ENCODE measurements around the gene PEAK1.

Gene PEAK1

DNA sequence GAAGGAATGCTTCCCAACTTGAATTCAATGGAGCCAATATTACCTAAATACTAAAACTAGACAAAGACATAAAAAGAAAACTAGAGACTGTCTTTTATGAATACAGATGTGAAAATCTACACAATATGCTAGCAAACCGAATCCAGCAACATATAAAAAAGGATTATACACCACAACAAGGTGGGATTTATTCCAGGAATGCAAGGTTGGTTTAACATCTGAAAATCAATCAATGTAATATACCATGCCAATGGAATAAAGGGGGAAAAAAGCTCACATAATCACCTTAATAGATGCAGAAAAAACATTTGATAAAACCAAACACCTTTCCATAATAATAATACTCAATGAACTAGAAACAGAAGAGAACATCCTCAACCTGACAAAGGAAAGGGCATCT, 279.7 kb downstream of the PEAK1 start:
- DNase-seq (ENCODE audit: low read depth in 2 of 2) = no peak

DNA sequence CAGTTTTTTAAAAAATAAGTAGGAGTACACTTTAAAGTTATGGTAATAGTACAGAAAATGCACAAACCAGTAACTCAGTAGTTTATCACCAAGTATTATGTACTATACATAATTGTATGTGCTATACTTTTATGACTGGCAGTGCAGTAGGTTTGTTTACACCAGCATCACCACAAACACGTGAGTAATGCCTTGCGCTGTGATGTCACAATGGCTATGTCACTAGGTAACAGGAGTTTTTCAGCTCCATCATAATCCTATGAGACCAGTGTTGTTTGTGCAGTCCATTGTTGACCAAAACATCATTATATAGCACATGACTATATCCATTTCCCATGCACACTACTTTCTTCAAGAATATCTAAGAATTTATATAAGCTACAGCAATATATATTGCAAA, 280.6 kb downstream of the PEAK1 start:
- DNase-seq (ENCODE audit: low read depth in 2 of 2) = no peak

DNA sequence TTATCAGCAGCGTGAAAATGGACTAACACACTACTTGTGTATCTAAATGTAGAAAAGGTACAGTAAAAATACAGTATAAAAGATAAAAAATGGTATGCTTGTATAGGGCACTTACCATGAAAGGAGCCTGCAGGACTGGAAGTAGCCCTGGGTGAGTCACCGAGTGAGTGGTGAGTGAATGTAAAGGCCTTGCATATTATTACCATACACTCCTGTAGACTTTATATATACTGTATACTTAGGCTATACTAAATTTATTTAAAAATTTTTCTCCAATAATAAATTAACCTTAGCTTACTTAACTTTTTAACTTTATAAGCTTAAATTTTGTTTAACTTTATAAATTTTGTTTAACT, 281.8 kb downstream of the PEAK1 start:
- DNase-seq (ENCODE audit: low read depth in 2 of 2) = no peak

DNA sequence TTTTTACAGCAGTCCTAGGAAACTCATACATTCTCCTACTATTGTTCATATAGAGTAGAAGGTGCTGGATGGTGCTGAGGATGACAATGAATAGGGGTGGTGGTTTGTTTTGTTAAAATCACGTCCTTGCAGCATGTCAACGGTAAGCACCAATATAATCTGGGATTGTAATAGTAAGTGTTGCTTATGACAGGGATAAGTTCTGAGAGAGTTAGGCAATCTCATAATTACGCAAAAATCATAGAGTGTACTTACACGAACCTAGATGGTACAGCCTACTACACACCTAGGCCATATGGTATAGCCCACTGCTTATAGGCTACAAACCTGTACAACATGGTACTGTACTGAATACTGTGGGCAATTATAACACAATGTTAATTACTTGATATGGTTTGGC, 284.7 kb downstream of the PEAK1 start:
- DNase-seq (ENCODE audit: low read depth in 2 of 2) = no peak

DNA sequence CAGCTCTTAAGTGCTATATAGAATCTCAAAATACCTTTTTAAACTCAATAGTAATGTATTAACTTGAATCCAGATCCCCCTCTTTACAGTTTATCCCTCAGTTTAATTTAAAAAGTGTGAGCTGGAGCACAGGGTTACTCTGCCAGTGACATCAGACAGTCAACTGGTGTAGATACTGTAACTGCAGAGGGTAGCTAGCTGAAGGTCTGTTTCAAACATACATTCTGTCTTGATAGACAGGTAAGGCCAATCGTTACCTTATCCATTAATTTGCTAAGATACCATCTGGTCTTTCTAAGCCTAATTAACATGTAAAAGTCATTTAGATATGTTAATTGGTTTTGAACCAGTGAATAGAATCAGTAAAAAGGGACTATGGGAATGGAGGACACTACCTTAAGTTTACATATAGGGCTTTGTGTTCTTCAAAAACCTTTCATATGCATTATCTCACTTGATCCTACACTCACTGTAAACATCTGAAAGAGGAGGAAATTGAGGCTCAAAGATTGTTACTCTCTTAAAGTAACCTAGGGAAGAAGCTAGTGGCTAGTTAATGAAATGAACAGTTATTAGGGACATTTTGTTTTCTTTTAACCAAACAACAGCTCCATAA, 289.5 kb downstream of the PEAK1 start:
- no peak for DNase-seq (ENCODE audit: low read depth in 2 of 2)

DNA sequence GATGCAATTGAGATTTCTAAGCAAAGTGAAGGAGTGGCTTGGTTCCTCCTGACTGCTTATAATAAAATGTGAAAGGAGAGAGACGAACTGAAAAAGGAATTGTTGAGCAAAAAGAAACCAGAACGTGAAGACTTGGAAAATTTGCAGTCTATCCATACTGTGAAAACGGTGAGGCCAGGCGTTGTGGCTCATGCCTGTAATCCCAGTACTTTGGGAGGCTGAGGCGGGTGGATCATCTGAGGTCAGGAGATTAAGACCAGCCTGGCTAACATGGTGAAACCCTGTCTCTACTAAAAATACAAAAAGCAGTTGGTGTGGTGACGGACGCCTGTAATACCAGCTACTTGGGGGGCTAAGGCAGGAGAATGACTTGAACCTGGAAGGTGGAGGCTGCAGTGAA, 292.3 kb downstream of the PEAK1 start:
- DNase-seq (ENCODE audit: low read depth in 2 of 2) = no peak

DNA sequence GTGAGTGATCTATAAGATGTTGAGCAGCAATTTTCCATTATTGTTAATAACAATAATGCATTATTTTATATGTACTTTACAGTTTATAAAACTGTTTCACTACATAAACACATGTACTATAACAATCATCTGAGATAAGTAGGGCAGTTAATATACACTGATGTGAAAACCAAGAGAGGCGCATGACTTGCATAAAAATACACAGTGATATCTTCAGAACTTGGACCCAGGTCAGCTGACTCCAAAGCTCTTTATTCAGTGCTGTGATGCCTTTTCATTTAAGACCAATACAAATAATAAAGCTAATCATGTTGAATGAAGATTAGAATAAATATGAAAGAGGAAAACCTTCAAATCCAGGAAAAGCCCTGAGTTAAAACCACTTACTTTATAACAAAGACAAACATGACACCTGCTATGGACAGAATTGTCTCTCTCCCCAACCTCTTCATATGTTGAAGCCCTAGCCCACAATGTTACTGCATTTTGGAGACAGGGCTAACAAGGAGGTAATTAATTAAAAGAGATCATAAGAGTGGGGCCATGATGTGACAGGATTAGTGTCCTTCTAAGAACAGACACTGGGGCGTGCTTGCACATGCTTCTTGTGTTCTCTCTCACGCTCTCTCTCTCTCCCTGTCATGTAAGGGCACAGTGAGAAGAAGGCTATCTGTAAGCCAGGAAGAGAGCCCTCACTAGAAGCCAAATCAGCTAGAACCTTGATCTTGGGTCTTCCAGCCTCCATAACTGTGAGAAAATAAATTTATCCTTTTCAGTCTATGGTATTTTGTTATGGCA, 293.2 kb downstream of the PEAK1 start:
- no peak for DNase-seq (ENCODE audit: low read depth in 2 of 2)

DNA sequence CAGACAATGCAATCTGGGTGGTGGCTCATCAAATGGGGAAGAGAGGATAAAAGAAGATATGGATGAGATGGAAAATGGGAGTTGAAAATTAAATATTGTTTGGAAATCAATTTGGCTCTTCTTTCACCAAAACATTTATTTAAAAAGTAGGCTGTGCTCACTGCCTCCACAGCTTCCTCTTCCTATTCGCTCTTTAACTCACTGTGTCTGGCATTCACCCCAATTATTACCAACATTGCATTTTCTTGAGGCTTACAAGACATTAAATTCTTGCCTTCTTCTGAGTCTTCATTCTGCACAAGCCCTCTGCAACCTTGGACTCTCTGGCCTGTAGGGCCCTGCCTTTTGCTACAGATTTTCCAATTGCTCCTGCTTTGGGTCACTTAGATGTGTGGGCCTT, 296.1 kb downstream of the PEAK1 start:
- DNase-seq (ENCODE audit: low read depth in 2 of 2) = no peak

DNA sequence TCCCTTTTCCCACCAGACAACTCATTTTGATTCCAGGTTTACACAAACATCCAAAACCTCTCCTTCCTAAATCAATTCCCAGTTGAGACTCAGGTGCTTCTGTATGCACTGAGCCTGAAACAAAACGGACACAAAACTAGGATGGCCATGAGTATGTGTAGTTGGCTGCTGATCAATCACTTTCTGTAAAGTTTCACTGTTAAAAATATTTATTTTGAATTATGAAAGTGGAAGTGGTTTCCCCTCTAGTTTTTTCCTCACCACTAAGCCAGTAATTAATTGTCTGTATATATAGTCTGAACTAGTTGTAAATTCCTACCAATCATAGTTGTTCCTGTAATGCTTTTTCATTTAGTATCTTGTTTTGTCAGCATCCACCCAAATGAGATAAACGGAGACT, 297.3 kb downstream of the PEAK1 start:
- DNase-seq (ENCODE audit: low read depth in 2 of 2) = no peak

DNA sequence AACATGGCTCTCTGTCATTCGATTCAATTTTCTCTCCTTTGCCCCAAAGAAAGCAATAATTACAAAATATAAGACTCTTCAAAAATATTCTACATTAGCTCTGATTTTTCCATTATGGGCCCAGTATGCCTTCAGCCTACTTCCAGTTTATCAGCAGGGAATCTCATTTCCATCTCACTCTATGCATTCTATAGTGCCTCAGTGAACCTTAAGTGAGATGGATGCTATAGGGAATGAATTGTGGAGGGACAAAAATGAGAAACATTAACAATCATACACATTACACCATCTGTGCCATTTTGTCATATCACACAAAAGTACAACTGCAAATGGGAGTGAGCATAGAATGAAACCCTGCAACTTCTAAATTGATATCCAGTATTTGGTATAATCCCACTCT, 298.3 kb downstream of the PEAK1 start:
- DNase-seq (ENCODE audit: low read depth in 2 of 2) = no peak

DNA sequence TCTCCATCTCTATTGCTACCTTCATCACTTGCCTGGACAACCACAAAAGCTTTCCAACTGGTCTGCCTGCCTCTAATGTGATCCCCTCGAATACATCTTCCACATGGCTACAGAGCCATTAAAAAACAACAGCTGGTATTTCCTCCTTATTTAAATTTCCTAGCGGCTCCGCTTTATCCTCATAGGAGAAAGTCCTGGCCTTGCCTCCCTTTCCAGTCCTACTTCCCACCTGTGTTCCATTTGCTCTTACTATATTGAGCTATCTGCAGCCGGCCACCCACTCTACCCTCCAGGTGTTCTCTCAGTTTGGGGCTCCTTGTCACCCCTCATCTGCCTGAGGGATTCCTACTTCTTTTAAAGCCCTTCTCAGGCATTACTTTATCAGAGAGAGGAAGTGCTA, 299.3 kb downstream of the PEAK1 start:
- DNase-seq (ENCODE audit: low read depth in 2 of 2) = no peak

DNA sequence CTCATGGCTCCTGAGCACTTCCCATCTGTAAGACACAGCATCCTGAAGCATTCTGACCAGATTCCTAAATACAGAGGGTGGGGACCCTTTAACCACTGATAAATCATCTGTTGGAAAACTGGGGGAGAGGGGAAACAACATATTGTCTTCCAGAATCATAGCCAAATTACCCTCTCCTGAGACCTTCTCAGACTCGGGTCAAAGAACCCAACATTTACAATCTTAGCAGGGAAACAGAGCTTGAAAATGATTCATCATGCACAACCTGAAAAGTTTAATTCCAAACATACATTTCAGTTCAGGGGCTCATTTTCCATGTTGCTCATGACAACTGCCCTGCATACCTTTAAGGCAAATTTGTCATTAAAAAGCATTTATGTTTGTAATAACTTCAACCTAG, 300.5 kb downstream of the PEAK1 start:
- no peak for DNase-seq (ENCODE audit: low read depth in 2 of 2)

DNA sequence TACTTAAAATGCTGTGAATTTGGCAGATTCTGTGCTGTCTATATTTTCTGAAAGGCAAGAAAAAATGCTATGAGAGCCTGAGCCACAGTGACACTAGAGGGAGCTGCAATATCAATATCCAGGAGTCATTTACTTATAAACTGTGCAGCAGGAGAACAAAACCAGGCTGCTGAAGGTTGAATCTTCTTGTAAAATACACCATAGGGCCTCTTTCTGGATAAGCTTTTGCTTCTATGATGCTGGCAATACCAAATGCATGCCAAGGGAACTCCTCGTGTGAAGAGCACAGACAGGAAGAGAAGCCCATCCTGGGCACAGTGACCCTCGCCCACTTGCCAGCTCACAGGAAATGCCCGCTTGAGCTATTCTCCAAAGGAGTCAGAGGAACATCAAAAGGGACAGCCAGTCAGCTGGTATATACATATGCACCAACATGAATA, 301.0 kb downstream of the PEAK1 start:
- peak in 1 of 2 experiments; percentile 6 for DNase-seq (ENCODE audit: low read depth in 2 of 2)

DNA sequence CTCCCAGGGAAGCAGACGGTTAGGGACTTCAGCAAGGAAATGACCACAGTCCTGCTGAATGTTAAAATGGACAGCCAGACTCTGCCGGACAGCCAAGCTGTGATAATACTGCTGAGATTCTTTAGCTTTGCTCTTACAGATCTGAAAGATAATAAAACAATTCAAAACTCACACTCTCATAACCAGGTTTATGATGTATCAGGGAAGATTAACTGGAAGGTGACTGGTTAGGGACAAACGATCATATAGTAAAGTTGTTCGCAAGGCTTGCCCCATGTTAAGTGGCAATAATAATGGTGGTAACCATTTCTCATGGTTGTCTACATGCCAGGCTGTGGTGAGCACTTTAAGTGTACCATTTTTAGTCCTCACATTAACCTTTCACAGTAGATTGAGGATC, 304.7 kb downstream of the PEAK1 start:
- no peak for DNase-seq (ENCODE audit: low read depth in 2 of 2)

DNA sequence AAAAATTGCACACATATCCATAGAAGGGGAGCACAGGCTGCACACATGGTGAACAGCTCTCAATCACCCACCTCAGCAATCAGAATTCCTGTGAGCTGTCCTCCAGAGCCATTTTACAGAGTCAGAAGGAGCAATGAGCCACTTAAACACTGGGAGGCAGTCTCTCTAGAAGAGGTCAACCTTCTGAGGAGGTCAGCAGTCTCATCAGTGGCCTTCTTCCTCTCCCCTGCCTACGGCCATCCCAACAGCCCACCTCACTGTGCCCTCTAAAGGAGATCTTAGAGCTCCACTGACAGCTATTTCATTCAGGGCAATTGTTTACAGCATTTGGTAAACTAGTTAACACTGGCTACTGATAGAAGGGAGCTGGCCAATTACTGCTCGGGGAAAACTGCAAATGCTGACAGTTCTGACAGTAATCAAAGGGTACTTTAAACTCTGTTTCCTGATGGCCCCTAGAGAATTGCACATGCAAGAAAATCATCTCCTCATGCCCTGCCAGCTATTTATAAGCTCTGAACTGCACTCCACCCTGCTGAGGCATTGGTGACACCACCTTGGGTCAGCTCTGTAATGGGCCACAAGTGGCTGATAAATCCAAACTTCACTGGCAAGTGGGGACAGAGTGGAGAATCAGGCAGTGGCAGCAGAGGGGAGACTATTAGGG, 306.9 kb downstream of the PEAK1 start:
- no peak for DNase-seq (ENCODE audit: low read depth in 2 of 2)

DNA sequence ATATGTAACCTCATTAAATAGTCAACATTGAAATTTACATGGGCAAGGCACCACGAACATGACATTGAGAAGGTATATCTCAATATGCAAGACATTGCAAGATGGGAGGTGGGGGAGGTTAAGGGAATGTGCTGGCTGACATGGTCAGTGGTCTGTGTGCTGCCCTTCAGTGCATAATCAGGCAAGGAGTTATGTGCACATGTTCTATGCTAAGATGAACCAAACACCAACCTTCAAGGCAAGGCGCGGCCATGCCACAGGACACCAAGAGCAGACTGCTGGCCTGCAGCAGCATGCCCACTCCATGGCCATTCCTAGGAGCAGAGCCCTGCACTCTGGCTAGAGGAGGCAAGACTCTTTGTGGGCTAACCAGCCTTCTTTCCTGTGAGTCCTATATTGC, 308.1 kb downstream of the PEAK1 start:
- no peak for DNase-seq (ENCODE audit: low read depth in 2 of 2)

DNA sequence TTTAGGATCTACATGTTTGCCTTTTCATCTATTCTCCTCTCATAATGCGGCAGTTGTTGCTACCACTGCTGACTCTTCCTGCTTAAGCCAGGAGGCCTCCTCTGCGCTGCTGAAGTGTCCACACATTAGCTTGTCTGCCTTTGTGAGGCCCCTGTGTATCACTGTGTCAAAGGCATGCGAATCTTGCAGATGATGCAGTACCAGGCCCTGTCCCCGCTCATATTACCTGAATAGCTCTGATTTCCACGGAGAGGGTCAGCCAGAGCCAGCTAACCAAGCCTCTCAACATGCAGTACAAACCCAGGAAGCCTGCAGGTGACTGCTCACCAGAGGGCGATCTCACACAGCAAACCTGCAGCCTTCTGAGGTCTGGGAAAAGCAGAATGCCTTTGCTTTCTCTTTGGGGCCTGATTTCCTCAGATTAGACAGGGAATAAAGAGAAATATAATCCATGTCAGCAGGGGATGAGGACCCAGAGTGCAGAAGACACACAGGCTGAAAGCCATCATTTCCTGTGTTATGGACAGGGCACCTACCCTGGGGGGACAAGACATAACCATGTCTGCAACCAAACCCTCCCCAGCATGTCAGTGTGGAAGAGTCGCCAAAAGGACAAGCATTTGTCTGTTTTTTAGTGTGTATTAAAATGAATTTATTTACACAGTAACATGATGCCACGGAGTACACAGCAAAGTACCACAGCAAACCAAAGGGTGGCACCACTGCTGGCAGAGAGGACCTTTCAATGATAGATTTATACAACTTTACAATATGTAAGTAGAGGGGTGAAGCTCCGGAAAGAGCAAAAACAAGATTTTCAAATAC, 312.2 kb downstream of the PEAK1 start:
- DNase-seq (ENCODE audit: low read depth in 2 of 2) = peak in 1 of 2 experiments; percentile 18

DNA sequence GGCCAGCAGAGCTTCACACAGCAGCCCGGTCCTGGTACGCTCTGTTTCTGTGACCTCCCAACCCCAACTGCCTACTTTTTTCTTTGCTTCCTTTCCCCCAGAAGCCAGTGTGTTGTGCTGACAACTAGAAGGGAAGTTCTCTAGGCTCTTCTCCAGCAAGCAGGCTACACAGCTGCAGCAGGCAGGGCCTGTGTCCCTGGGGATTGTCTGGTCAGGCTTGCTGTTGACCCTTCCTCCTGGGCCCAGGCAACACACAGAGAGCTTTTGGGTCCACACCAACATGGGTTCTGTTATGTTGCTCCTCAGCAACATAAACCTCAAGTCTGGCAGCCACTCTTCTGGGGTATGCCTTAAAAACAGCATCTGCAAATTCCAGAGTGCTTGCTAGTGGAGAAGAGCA, 312.8 kb downstream of the PEAK1 start:
- DNase-seq (ENCODE audit: low read depth in 2 of 2) = no peak

DNA sequence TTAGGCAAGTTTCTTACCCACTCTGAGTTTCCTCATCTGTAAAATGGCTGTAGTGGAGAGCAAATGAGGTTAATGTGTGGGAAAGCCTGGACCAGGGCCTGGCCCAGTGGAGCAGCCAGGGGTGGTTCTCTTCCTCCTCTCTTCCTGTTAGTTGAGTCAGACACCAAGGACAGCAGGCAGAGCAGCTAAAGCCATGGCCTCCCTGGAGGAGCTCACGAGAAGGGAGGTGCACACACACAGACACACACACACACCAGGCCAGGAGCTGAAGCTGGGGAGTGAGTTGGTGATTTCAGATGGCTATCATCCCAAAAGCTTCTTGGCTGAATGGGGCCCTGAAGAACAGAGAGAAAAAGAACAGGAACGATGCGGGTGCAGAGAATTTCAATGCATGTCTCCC, 315.7 kb downstream of the PEAK1 start:
- no peak for DNase-seq (ENCODE audit: low read depth in 2 of 2)

DNA sequence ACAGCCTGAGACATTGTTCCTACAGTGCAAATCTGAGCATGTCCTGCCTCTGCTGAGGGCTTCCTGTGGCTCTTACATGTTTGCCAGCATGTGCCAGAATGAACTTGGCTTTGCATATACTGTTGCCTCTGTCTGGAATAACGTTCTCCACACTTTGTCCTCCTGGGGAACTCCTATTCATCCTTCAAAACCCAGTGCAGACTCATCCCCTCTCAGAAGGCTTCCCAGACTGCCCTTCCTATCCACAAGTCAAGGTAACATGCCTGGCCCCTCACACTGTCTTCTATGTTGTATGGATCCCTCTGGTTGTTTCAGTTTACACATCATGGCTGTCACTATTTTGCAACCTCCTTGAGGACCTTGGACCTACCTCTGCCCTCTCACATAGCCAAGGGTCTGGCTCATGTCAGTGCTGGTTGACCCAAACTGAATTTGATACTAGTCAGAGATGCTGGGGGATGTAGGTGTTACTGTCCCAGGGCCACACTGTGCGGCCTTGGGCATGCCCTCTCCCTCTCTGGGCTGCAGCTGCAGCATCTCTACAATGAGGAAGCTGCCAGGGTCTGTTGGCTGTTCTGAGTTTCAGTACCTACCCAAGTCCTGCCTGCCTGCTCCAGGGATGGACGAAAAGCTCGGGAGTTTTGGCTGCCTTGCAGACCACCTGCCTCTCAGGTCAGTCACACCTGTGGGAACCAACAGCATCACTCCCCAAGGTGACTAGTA, 320.0 kb downstream of the PEAK1 start:
- DNase-seq (ENCODE audit: low read depth in 2 of 2) = no peak

DNA sequence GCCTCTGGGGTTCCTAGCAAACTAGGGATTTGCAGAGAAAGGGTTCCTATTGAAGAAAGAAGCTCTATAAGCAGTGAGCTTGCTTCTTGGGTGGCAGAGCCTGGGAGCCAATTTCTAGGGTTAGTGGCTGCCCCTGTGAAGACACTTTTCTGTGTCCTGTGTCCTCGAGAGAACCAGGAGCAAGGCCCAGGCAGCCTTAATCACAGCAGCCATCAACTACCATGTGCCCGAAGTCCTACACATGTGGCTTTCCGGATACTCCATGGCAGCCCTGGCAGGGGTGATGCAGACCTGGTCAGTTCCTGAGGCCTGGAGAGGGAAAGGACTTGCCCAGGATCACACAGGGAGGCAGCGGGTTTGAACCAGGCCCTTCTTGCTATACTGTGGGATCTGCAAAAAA, 321.3 kb downstream of the PEAK1 start:
- no peak for DNase-seq (ENCODE audit: low read depth in 2 of 2)

DNA sequence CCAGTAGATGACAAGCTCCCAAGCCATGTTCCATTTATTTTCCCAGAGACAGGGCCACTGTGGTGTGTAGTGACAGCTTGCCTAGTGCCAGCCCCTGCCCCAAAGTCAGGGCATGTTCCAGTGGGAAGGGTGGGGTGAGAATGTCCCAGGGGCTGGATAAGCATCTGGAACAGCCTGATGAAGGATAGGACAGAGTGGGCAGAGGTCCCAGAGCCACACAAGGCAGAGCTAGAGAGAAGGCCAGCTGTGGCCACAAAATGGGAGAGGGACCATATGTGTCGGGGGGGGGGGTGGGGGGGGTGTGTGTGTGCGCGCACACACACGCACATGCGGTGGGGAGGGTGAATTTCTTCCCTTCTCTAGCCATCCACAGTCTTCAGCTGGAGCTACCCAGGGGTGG, 322.0 kb downstream of the PEAK1 start:
- no peak for DNase-seq (ENCODE audit: low read depth in 2 of 2)
